Cardiac muscle cell (in vitro differentiated cells and primary cell): ENCODE data around the gene ABCF3. TPM values are rescaled to one million over a fixed set of nuclear protein-coding genes. Genes with fewer than 3 reads are reported as not detected.

Source experiments
- DNase-seq, 2 donors: peaks; one replicate each; pipeline versions ENCODE4 v3.0.0 to v3.0.0-alpha.2; 2010 to 2017; ENCODE audit warnings: low read depth in 1 of 2, low spot score in 1 of 2
- H3K27ac ChIP-seq: fragments of 200-600 bp; sonication (generic); 2 replicates; pipeline ENCODE4 v1.5.1; 2016
- H3K27me3 ChIP-seq: fragments of 200-600 bp; sonication (generic); 2 replicates; pipeline ENCODE4 v1.6.0; 2016; ENCODE audit warnings: control low read depth
- H3K36me3 ChIP-seq: fragments of 200-600 bp; sonication (generic); 2 replicates; pipeline ENCODE4 v1.5.1; 2016; ENCODE audit warnings: control low read depth
- H3K4me1 ChIP-seq: fragments of 200-600 bp; sonication (generic); 2 replicates; pipeline ENCODE4 v1.8.1; 2017; ENCODE audit warnings: low read depth, mild to moderate bottlenecking, mixed run types
- H3K4me3 ChIP-seq: fragments of 200-600 bp; sonication (generic); 2 replicates; pipeline ENCODE4 v1.5.1; 2016; ENCODE audit warnings: mild to moderate bottlenecking
- H3K9me3 ChIP-seq: fragments of 200-600 bp; sonication (generic); 2 replicates; pipeline ENCODE4 v1.5.1; 2017; ENCODE audit warnings: low read depth, mild to moderate bottlenecking, control low read depth
- CTCF ChIP-seq: IDR thresholded peaks from 2 replicates; pipeline ENCODE4 v1.5.1; 2012; ENCODE audit warnings: low read depth, mild to moderate bottlenecking, low read length
- polyA plus RNA-seq: library from polyadenylated mRNA; unstranded; fragments of >200 nt; fragmentation: Nextera tagmentation; extraction: Ambion mirVana; gene quantifications from 2 replicates; pipeline ENCODE4 v1.2.1, GENCODE V29; 2016
- total RNA-seq: library from RNA; depleted of rRNA; stranded (reverse); fragments of >200 nt; gene quantifications from 2 replicates; pipeline ENCODE4 v1.2.3, GENCODE V29; 2016

The ABCF3 gene
- total and polyA plus RNA-seq, 2 experiments from 2014 or later = 50.2 to 74.4 TPM

- peaks cover 48% of the 10 kb centered on the region for H3K36me3 ChIP-seq
- DNase-seq = no peak
- no peak for TF ChIP-seq CTCF
Observed at GRCh38 chr3:184188080-184188479, 2.1 kb downstream of the ABCF3 start.

GRCh38 chr3:184189421-184189820 is 3.4 kb downstream of the ABCF3 start:
- TF ChIP-seq CTCF = no peak
- Histone ChIP-seq H3K27ac (no peak overlapping the region), H3K4me1 (peaks cover 12% of the 10 kb centered on the region), H3K9me3 (no peaks in the 10 kb centered on the region), H3K27me3 (no peaks in the 10 kb centered on the region), H3K36me3 (peaks cover 47% of the 10 kb centered on the region), H3K4me3 (no peak overlapping the region)
- no peak for DNase-seq

More at GRCh38 chr3:184188080-184188479, 2.1 kb downstream of the ABCF3 start:
- Histone ChIP-seq H3K9me3 (no peaks in the 10 kb centered on the region), H3K27ac (no peak overlapping the region), H3K4me3 (no peak overlapping the region), H3K27me3 (no peaks in the 10 kb centered on the region), H3K4me1 (peaks cover 12% of the 10 kb centered on the region)

GRCh38 chr3:184192889-184193288 is 6.9 kb downstream of the ABCF3 start:
- Histone ChIP-seq H3K9me3 (no peaks in the 10 kb centered on the region), H3K27me3 (no peaks in the 10 kb centered on the region), H3K36me3 (peaks cover 51% of the 10 kb centered on the region), H3K4me3 (no peak overlapping the region), H3K27ac (no peak overlapping the region), H3K4me1 (no peaks in the 10 kb centered on the region)
- DNase-seq = no peak
- TF ChIP-seq CTCF = no peak

- H3K27ac ChIP-seq = no peak overlapping the region
- TF ChIP-seq CTCF = no peak
- no peaks in the 10 kb centered on the region for H3K27me3 ChIP-seq
- H3K4me3 ChIP-seq = no peak overlapping the region
- no peak for DNase-seq
- no peaks in the 10 kb centered on the region for H3K4me1 ChIP-seq
- H3K36me3 ChIP-seq = peaks cover 42% of the 10 kb centered on the region
- no peaks in the 10 kb centered on the region for H3K9me3 ChIP-seq
Observed at GRCh38 chr3:184193991-184194539, 8.1 kb downstream of the ABCF3 start.

GRCh38 chr3:184196536-184196935 is 10.5 kb downstream of the ABCF3 start:
- TF ChIP-seq CTCF = no peak
- H3K9me3 ChIP-seq = no peaks in the 10 kb centered on the region
- no peaks in the 10 kb centered on the region for H3K4me1 ChIP-seq
- H3K27ac ChIP-seq = no peak overlapping the region
- no peak overlapping the region for H3K4me3 ChIP-seq
- peaks cover 18% of the 10 kb centered on the region for H3K36me3 ChIP-seq
- no peaks in the 10 kb centered on the region for H3K27me3 ChIP-seq
- DNase-seq = no peak
